GM23338 (cell line): ENCODE data around the gene GLCE. TPM values are rescaled to one million over a fixed set of nuclear protein-coding genes. Genes with fewer than 3 reads are reported as not detected.

Experiments
- ATAC-seq: fragments of 200-7000 bp; cut with Tn5 transposase; 3 replicates; pipeline ENCODE4 v1.9.1; 2020
- DNase-seq: peaks from one replicate; pipeline ENCODE4 v3.0.0-alpha.2; 2015; ENCODE audit warnings: low spot score
- H2AFZ ChIP-seq: fragments of 200-600 bp; sonication (generic); 2 replicates; pipeline ENCODE4 v1.8.0; 2016; ENCODE audit warnings: antibody characterized with exemption, mild to moderate bottlenecking, moderate library complexity
- H3F3A ChIP-seq: fragments of 200-600 bp; sonication (generic); replicated peaks from 2 replicates; pipeline ENCODE4 v1.8.0; 2017; ENCODE audit warnings: antibody characterized with exemption, mixed run types, low read depth
- H3K27ac ChIP-seq: fragments of 200-600 bp; sonication (generic); 2 replicates; pipeline ENCODE4 v1.6.1; 2016; ENCODE audit warnings: low read depth
- H3K27me3 ChIP-seq: fragments of 200-600 bp; sonication (generic); 2 replicates; pipeline ENCODE4 v1.8.0; 2016; ENCODE audit warnings: mild to moderate bottlenecking, mixed run types, moderate library complexity; ENCODE audit not compliant: insufficient read depth
- H3K36me3 ChIP-seq: fragments of 200-600 bp; sonication (generic); 2 replicates; pipeline ENCODE4 v1.8.0; 2016; ENCODE audit warnings: mild to moderate bottlenecking; ENCODE audit not compliant: insufficient read depth
- H3K4me1 ChIP-seq: fragments of 200-600 bp; sonication (generic); 2 replicates; pipeline ENCODE4 v1.8.0; 2016; ENCODE audit warnings: mild to moderate bottlenecking, moderate library complexity; ENCODE audit not compliant: insufficient read depth
- H3K4me2 ChIP-seq: fragments of 200-600 bp; sonication (generic); 2 replicates; pipeline ENCODE4 v1.7.1; 2017; ENCODE audit warnings: mixed run types
- H3K4me3 ChIP-seq: fragments of 200-600 bp; sonication (generic); 2 replicates; pipeline ENCODE4 v1.6.1; 2016; ENCODE audit warnings: mixed run types
- H3K79me2 ChIP-seq: fragments of 200-600 bp; sonication (generic); replicated peaks from 2 replicates; pipeline ENCODE4 v1.8.0; 2017; ENCODE audit warnings: mild to moderate bottlenecking; ENCODE audit not compliant: insufficient read depth
- H3K9me2 ChIP-seq: fragments of 200-600 bp; sonication (generic); 2 replicates; pipeline ENCODE4 v1.8.0; 2017; ENCODE audit not compliant: insufficient read depth
- H4K20me1 ChIP-seq: fragments of 200-600 bp; sonication (generic); replicated peaks from 2 replicates; pipeline ENCODE4 v1.8.0; 2017; ENCODE audit warnings: mild to moderate bottlenecking; ENCODE audit not compliant: insufficient read depth
- H3K27ac Mint-ChIP-seq: 2 replicates; pipeline ENCODE4 v1.8.0; 2020; ENCODE audit warnings: inconsistent platforms, mild to moderate bottlenecking, moderate library complexity, mixed read lengths
- H3K27me3 Mint-ChIP-seq: 3 replicates; pipeline ENCODE4 v1.8.0; 2022; ENCODE audit warnings: low read depth, mild to moderate bottlenecking, moderate library complexity, mixed read lengths, inconsistent platforms; ENCODE audit not compliant: insufficient read depth, poor library complexity
- H3K36me3 Mint-ChIP-seq: 3 replicates; pipeline ENCODE4 v1.8.0; 2021; ENCODE audit warnings: low read depth, mild to moderate bottlenecking, inconsistent platforms, moderate library complexity, mixed read lengths
- H3K4me1 Mint-ChIP-seq: 3 replicates; pipeline ENCODE4 v1.8.0; 2020; ENCODE audit warnings: mild to moderate bottlenecking, inconsistent platforms, mixed read lengths
- H3K4me3 Mint-ChIP-seq: 3 replicates; pipeline ENCODE4 v1.8.0; 2021; ENCODE audit warnings: moderate library complexity, mild to moderate bottlenecking, inconsistent platforms, mixed read lengths
- H3K9me3 Mint-ChIP-seq: 3 replicates; pipeline ENCODE4 v1.8.0; 2020; ENCODE audit warnings: moderate library complexity, mild to moderate bottlenecking, inconsistent platforms, mixed read lengths
- ZNF331 ChIP-seq: fragments of 250-450 bp; sonication (Bioruptor Pico); IDR thresholded peaks from 2 replicates; pipeline ENCODE4 v1.5.0; 2020; ENCODE audit warnings: low read depth, mild to moderate bottlenecking, moderate library complexity
- polyA plus RNA-seq: library from polyadenylated mRNA; unstranded; fragments of >200 nt; fragmentation: Nextera tagmentation; extraction: Ambion mirVana; gene quantifications from 2 replicates; pipeline ENCODE4 v1.2.1, GENCODE V29; 2016
- total RNA-seq: library from RNA; depleted of rRNA; stranded (reverse); fragments of >200 nt; shearing (Covaris generic); gene quantifications from 2 replicates; pipeline ENCODE4 v1.2.3, GENCODE V29; 2014
- TF ChIP-seq, protein P1 (sequence below): IDR thresholded peaks from one replicate; pipeline ENCODE4 v1.6.1; 2018; ENCODE audit warnings: antibody characterized with exemption; ENCODE audit not compliant: unreplicated experiment
- TF ChIP-seq, protein P2 (sequence below): fragments of 250-450 bp; sonication (Bioruptor Pico); IDR thresholded peaks from 2 replicates; pipeline ENCODE4 v1.5.0; 2020; ENCODE audit warnings: mild to moderate bottlenecking, moderate library complexity
- TF ChIP-seq, protein P3 (sequence below): IDR thresholded peaks from 2 replicates; pipeline ENCODE4 v1.6.1; 2016; ENCODE audit warnings: antibody characterized with exemption

GLCE gene
- total and polyA plus RNA-seq, 2 experiments from 2014 or later, result 7.5 to 15.5 TPM

DNA sequence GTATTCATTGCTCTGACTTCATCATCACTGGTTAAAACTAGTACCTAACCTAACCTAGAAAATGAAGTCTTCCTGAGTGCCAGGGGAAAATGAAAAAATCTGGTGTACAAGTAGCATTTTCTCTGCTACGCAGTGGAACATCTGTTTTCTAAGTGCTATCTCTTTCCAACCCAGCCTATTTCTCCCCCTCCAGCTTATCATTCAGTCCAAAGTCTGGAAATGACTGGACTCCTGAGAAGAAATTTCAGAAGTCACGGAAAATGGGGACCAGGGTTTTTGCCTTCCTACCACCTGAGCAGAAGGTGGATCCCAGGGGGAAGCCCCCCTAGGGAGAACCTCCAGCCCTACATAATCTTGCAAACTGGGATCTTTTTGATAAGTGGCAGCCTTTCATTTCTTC lies 9.6 kb upstream of the GLCE start:
- no peaks in the 10 kb centered on the region for H3K9me3 Mint-ChIP-seq
- H3K36me3 Mint-ChIP-seq, result no peaks in the 10 kb centered on the region
- no peaks in the 10 kb centered on the region for H3K79me2 ChIP-seq
- no peaks in the 10 kb centered on the region for H4K20me1 ChIP-seq
- H3K4me1 ChIP-seq, result peaks cover 5% of the 10 kb centered on the region; the same call in 1 of the 2 replicates
- H3K4me3 Mint-ChIP-seq, result no peak overlapping the region
- peaks cover 4% of the 10 kb centered on the region; the same call in 2 of the 3 replicates for H3K4me1 Mint-ChIP-seq
- no peaks in the 10 kb centered on the region for H3K36me3 ChIP-seq
- H3K4me2 ChIP-seq, result no peak overlapping the region
- H3K27me3 Mint-ChIP-seq, result peaks cover 6% of the 10 kb centered on the region
- DNase-seq (no peak), ATAC-seq (no peak)
- no peak overlapping the region for H3K4me3 ChIP-seq
- no peaks in the 10 kb centered on the region for H3K27me3 ChIP-seq
- 0 out of 2 replicates have a peak, but pooled peaks cover 2% of the 10 kb centered on the region for H3F3A ChIP-seq
- H3K9me2 ChIP-seq, result peaks cover 13% of the 10 kb centered on the region; the same call in 1 of the 2 replicates
- no peak overlapping the region for H2AFZ ChIP-seq
- TF ChIP-seq, protein P1, sequence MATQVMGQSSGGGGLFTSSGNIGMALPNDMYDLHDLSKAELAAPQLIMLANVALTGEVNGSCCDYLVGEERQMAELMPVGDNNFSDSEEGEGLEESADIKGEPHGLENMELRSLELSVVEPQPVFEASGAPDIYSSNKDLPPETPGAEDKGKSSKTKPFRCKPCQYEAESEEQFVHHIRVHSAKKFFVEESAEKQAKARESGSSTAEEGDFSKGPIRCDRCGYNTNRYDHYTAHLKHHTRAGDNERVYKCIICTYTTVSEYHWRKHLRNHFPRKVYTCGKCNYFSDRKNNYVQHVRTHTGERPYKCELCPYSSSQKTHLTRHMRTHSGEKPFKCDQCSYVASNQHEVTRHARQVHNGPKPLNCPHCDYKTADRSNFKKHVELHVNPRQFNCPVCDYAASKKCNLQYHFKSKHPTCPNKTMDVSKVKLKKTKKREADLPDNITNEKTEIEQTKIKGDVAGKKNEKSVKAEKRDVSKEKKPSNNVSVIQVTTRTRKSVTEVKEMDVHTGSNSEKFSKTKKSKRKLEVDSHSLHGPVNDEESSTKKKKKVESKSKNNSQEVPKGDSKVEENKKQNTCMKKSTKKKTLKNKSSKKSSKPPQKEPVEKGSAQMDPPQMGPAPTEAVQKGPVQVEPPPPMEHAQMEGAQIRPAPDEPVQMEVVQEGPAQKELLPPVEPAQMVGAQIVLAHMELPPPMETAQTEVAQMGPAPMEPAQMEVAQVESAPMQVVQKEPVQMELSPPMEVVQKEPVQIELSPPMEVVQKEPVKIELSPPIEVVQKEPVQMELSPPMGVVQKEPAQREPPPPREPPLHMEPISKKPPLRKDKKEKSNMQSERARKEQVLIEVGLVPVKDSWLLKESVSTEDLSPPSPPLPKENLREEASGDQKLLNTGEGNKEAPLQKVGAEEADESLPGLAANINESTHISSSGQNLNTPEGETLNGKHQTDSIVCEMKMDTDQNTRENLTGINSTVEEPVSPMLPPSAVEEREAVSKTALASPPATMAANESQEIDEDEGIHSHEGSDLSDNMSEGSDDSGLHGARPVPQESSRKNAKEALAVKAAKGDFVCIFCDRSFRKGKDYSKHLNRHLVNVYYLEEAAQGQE, result no peak
- TF ChIP-seq, protein P2, sequence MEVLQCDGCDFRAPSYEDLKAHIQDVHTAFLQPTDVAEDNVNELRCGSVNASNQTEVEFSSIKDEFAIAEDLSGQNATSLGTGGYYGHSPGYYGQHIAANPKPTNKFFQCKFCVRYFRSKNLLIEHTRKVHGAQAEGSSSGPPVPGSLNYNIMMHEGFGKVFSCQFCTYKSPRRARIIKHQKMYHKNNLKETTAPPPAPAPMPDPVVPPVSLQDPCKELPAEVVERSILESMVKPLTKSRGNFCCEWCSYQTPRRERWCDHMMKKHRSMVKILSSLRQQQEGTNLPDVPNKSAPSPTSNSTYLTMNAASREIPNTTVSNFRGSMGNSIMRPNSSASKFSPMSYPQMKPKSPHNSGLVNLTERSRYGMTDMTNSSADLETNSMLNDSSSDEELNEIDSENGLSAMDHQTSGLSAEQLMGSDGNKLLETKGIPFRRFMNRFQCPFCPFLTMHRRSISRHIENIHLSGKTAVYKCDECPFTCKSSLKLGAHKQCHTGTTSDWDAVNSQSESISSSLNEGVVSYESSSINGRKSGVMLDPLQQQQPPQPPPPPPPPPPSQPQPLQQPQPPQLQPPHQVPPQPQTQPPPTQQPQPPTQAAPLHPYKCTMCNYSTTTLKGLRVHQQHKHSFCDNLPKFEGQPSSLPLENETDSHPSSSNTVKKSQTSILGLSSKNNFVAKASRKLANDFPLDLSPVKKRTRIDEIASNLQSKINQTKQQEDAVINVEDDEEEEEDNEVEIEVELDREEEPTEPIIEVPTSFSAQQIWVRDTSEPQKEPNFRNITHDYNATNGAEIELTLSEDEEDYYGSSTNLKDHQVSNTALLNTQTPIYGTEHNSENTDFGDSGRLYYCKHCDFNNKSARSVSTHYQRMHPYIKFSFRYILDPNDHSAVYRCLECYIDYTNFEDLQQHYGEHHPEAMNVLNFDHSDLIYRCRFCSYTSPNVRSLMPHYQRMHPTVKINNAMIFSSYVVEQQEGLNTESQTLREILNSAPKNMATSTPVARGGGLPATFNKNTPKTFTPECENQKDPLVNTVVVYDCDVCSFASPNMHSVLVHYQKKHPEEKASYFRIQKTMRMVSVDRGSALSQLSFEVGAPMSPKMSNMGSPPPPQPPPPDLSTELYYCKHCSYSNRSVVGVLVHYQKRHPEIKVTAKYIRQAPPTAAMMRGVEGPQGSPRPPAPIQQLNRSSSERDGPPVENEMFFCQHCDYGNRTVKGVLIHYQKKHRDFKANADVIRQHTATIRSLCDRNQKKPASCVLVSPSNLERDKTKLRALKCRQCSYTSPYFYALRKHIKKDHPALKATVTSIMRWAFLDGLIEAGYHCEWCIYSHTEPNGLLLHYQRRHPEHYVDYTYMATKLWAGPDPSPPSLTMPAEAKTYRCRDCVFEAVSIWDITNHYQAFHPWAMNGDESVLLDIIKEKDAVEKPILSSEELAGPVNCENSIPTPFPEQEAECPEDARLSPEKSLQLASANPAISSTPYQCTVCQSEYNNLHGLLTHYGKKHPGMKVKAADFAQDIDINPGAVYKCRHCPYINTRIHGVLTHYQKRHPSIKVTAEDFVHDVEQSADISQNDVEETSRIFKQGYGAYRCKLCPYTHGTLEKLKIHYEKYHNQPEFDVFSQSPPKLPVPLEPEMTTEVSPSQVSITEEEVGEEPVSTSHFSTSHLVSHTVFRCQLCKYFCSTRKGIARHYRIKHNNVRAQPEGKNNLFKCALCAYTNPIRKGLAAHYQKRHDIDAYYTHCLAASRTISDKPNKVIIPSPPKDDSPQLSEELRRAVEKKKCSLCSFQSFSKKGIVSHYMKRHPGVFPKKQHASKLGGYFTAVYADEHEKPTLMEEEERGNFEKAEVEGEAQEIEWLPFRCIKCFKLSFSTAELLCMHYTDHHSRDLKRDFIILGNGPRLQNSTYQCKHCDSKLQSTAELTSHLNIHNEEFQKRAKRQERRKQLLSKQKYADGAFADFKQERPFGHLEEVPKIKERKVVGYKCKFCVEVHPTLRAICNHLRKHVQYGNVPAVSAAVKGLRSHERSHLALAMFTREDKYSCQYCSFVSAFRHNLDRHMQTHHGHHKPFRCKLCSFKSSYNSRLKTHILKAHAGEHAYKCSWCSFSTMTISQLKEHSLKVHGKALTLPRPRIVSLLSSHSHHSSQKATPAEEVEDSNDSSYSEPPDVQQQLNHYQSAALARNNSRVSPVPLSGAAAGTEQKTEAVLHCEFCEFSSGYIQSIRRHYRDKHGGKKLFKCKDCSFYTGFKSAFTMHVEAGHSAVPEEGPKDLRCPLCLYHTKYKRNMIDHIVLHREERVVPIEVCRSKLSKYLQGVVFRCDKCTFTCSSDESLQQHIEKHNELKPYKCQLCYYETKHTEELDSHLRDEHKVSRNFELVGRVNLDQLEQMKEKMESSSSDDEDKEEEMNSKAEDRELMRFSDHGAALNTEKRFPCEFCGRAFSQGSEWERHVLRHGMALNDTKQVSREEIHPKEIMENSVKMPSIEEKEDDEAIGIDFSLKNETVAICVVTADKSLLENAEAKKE (CRISPR knock-in tag), result no peak
- TF ChIP-seq ZNF331 (CRISPR knock-in tag), result no peak
- TF ChIP-seq, protein P3, sequence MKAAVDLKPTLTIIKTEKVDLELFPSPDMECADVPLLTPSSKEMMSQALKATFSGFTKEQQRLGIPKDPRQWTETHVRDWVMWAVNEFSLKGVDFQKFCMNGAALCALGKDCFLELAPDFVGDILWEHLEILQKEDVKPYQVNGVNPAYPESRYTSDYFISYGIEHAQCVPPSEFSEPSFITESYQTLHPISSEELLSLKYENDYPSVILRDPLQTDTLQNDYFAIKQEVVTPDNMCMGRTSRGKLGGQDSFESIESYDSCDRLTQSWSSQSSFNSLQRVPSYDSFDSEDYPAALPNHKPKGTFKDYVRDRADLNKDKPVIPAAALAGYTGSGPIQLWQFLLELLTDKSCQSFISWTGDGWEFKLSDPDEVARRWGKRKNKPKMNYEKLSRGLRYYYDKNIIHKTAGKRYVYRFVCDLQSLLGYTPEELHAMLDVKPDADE, result no peak
- no peak overlapping the region for H3K27ac ChIP-seq
- H3K27ac Mint-ChIP-seq, result no peak overlapping the region
